ENCODE measurements around the gene RPSA.
"Not testable (repeated sequence)": the region's sequence is repeated elsewhere in the genome, so short reads cannot be mapped to it uniquely, and the experiment has no call there.

RPSA gene

GRCh38 chr3:39419742-39420315 is 13.3 kb downstream of the RPSA start:
- DNase-seq (ENCODE audit: low read depth in 1 of 2, low spot score in 1 of 2): no peak

GRCh38 chr3:39420543-39420942 is 14.0 kb downstream of the RPSA start:
- no peak for DNase-seq (ENCODE audit: low read depth in 1 of 2, low spot score in 1 of 2)

- no peak for DNase-seq (ENCODE audit: low read depth in 1 of 2, low spot score in 1 of 2)
Observed at GRCh38 chr3:39423436-39423970, 17.0 kb downstream of the RPSA start.

DNA sequence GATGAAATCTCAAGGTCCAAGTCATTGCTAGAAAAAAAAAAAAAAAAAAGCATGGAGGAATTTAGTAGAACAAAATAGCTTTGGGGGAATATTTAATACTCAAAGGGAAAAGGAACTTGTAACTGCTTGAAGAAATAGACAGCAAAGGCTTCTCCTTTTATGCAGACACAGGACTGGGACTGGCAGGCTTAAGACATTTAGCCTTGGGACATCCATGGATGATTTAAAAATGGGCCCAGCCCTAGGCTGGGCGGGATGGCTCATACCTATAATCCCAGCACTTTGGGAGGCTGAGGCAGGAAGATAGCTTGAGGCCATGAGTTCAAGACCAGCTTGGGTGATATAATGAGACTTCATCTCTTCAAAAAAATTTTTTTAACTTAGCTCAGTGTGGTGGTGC is 19.8 kb downstream of the RPSA start:
- DNase-seq (ENCODE audit: low read depth in 1 of 2, low spot score in 1 of 2): no peak

DNA sequence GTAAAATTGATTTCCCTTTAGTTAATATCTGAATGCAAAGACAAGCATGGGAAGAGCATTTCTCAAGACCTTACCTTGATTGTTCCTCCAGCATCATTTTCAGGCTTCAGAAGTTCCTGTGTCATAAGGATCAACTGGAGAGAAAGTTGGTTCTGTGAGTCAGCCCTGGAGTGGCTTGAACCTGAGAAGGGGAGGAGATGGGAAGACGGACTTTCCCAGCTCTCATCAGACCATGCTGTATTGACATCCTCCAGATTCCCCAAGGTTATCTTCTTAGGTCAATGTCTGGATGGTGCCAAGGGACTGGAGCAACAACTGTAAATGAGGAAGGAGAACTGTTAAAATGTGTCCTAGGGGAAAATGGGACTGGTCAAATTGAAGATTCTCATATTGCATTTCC is 21.0 kb downstream of the RPSA start:
- no peak for DNase-seq (ENCODE audit: low read depth in 1 of 2, low spot score in 1 of 2)

GRCh38 chr3:39428745-39429201 is 22.3 kb downstream of the RPSA start:
- DNase-seq (ENCODE audit: low read depth in 1 of 2, low spot score in 1 of 2): no peak

DNA sequence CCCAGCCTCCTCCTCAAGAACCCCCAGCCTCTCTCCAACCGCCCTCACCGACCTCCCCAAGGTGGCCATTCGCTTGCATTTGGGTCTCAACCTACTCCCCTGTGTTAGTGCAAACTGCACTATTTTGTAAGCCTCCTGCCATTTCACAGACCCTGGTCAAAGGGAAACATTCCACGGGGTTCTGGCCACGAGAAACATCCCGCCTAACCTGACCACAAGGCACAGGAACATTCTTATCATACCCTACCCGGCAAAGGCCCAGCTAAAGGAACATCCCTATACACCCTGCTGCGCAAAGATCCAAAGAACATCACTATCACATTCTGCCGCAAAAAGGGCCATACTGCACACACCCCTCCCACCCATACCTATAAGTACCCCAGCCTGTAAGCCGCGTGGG is 22.9 kb downstream of the RPSA start:
- no peak for DNase-seq (ENCODE audit: low read depth in 1 of 2, low spot score in 1 of 2)

GRCh38 chr3:39432342-39432741 is 25.8 kb downstream of the RPSA start:
- no peak for DNase-seq (ENCODE audit: low read depth in 1 of 2, low spot score in 1 of 2)

GRCh38 chr3:39433642-39434041 is 27.1 kb downstream of the RPSA start:
- no peak for DNase-seq (ENCODE audit: low read depth in 1 of 2, low spot score in 1 of 2)

DNA sequence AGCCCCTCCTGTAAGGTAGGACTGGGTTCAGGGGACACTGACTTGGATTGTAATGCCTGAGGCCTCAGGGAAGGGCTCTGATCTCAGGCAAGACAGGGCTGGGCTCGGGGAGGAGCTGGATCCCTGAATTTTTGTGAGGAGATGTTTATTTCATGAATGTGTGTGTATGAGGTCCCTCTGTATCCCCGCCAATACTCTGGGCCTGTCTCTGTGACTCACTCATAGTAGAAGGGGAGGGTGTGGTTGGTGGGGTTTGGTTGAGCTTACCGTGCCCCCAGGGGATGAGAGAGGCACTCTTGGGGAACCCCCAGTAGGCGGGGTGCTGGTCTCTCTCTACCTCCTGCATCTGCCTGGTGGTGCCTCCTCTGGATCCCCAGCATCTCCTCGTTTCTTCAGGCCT is 28.1 kb downstream of the RPSA start:
- no peak for DNase-seq (ENCODE audit: low read depth in 1 of 2, low spot score in 1 of 2)

DNA sequence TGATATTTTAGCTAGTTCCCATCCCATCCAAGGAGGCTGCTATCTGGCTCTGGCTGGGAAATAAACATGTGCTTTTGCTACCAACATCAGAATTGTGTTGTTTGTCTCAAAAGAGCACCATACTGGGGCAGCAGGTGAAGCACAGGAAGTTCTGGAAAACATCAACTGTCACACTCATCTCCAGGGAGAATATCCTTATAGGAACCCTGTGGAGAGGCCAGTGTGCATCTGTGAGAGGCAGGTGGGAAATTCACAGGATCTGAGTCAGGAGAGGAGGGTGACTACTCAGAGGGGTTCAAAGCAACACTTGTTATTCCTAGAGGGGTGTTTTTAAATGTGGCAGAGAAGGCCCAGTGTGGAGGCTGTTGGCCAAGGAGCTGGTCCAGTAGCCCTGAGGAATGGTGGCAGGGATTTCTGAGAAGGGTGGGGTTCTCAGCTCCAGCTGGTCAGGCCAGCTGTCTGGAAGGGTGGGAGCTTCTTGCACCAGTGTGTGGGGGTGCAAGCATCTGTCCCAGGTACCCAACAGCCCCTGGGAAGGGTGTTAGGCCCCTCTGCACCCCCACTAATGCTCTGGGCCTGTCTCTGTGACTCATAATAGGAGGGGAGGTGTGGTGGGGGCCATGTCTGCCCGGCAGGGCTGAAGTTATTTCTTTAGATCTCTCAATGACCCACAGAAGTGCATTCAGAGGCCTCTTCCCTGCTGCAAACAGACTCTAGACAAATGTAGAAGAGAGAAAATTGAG is 28.7 kb downstream of the RPSA start:
- no peak for DNase-seq (ENCODE audit: low read depth in 1 of 2, low spot score in 1 of 2)

- no peak for DNase-seq (ENCODE audit: low read depth in 1 of 2, low spot score in 1 of 2)
Observed at GRCh38 chr3:39438880-39439279, 32.4 kb downstream of the RPSA start.

- DNase-seq (ENCODE audit: low read depth in 1 of 2, low spot score in 1 of 2): no peak
Observed at GRCh38 chr3:39440316-39440715, 33.8 kb downstream of the RPSA start.

GRCh38 chr3:39443530-39443929 is 37.0 kb downstream of the RPSA start:
- no peak for DNase-seq (ENCODE audit: low read depth in 1 of 2, low spot score in 1 of 2)

- DNase-seq (ENCODE audit: low read depth in 1 of 2, low spot score in 1 of 2): no peak
Observed at GRCh38 chr3:39445927-39446326, 39.4 kb downstream of the RPSA start.

- no peak for DNase-seq (ENCODE audit: low read depth in 1 of 2, low spot score in 1 of 2)
Observed at GRCh38 chr3:39446444-39446843, 39.9 kb downstream of the RPSA start.

DNA sequence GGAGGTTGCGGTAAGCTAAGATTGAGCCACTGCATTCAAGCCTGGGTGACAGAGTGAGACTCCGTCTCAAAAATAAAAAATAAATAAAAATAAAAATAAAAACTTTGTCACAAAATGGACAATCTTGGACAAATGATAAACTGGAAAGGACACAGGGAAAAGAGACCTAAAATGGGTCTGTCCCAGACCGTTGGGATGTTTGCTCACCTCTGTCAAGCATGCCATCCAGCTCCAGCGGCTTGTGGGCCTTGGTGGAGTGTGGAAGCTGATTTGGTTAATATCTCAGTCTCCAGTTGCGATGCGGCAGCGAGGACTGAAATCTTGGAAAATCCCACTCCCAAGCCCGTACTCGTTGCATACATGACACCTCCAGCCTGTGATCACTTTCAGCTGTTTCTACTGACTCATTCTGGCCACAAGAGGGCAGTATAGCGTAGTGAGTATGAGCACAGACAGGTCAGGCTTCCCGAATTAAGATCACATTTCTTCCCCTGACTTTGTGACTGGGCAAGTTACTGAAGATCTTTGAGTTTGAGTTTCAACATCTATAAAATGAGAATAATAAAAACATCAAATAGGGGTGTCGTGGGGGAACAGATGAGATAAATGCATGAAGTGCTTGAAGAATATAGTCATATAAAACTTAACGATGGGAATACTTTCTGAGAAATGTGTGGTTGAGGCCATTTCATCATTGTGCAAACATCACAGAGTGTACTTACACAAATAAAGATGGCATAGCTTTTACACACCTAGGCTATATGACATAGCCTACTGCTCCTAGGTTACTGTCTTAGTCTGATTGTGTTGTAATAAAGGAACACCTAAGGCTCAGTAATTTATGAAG is 41.3 kb downstream of the RPSA start:
- DNase-seq (ENCODE audit: low read depth in 1 of 2, low spot score in 1 of 2): peak in 1 of 2 donors; percentile 8

DNA sequence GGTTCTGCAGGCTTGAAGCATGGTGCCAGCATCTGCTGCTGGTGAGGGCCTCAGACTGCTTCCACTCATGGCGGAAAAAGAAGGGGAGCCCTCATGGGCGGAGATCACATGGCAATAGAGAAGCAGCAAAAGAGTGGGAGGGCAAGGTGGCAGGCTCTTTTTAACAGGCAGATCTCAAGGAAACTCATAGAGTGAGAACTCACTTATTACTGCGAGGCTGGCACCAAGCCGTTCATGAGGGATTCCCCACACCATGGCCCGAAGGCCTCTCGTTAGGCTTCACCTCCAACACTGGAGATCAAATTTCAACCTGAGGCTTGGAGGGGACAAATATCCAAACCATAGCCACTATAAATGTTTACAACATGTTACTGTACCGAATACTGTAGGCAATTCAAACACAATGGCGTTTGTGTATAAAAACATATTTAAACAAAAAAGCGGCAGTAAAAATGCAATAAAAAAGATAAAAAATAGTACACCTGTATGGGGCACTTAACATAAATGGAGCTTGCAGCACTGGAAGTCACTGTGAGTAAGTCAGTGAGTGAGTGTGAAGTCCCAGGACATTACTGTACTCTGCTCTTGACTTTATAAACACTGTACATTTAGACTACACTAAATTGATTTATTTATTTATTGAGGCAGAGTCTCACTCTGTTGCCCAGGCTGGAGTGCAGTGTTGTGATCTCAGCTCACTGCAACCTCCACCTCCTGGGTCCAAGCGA is 42.1 kb downstream of the RPSA start:
- DNase-seq (ENCODE audit: low read depth in 1 of 2, low spot score in 1 of 2): no peak

- DNase-seq (ENCODE audit: low read depth in 1 of 2, low spot score in 1 of 2): no peak
Observed at GRCh38 chr3:39449796-39450195, 43.3 kb downstream of the RPSA start.

- no peak for DNase-seq (ENCODE audit: low read depth in 1 of 2, low spot score in 1 of 2)
Observed at GRCh38 chr3:39453134-39453533, 46.6 kb downstream of the RPSA start.

DNA sequence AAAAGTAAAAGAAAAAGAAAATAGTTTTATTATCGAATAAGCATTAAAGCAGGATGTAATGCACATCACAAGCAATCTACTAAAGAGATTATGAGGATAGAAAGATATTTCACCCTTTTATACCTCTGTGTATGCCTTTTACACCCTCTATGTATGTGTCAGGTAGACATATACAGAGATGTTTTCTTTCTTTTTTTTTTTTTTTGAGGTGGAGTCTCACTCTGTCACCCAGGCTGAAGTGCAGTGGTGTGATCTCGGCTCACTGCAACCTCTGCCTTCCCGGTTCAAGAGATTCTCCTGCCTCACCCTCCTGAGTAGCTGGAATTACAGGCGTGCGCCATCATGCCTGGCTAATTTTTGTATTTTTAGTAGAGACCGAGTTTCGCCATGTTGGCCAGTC is 47.4 kb downstream of the RPSA start:
- not testable (repeated sequence) for DNase-seq (ENCODE audit: low read depth in 1 of 2, low spot score in 1 of 2)
